ENCODE measurements around the gene KCNH6. TPM values are rescaled to one million over a fixed set of nuclear protein-coding genes. Genes with fewer than 3 reads are reported as not detected.

Gene KCNH6
- total RNA-seq, 1 donor = not detected

- peak; percentile 95 to 100 (median 100) for DNase-seq (ENCODE audit: low read depth in 2 of 3, low spot score in 2 of 3)
Observed at GRCh38 chr17:63549946-63550816, 27.0 kb downstream of the KCNH6 start, which contains the start of gene DCAF7. Gene DCAF7 (plus strand): TSS chr17:63550477. CDS start chr17:63550678, 201 bp downstream.

- DNase-seq (ENCODE audit: low read depth in 2 of 3, low spot score in 2 of 3) = peak in 1 of 3 donors; percentile 47
Observed at GRCh38 chr17:63550817-63551639, 27.9 kb downstream of the KCNH6 start.

- DNase-seq (ENCODE audit: low read depth in 2 of 3, low spot score in 2 of 3) = no peak
Observed at GRCh38 chr17:63552211-63552610, 29.1 kb downstream of the KCNH6 start.

- peak in 1 of 3 donors; percentile 45 for DNase-seq (ENCODE audit: low read depth in 2 of 3, low spot score in 2 of 3)
Observed at GRCh38 chr17:63555500-63556156, 32.5 kb downstream of the KCNH6 start.

- DNase-seq (ENCODE audit: low read depth in 2 of 3, low spot score in 2 of 3) = no peak
Observed at GRCh38 chr17:63557416-63557815, 34.3 kb downstream of the KCNH6 start.

GRCh38 chr17:63558441-63558840 is 35.3 kb downstream of the KCNH6 start:
- DNase-seq (ENCODE audit: low read depth in 2 of 3, low spot score in 2 of 3) = no peak

GRCh38 chr17:63561819-63562218 is 38.7 kb downstream of the KCNH6 start:
- DNase-seq (ENCODE audit: low read depth in 2 of 3, low spot score in 2 of 3) = no peak

GRCh38 chr17:63563339-63563738 is 40.2 kb downstream of the KCNH6 start:
- DNase-seq (ENCODE audit: low read depth in 2 of 3, low spot score in 2 of 3) = no peak

- DNase-seq (ENCODE audit: low read depth in 2 of 3, low spot score in 2 of 3) = no peak
Observed at GRCh38 chr17:63564562-63564961, 41.4 kb downstream of the KCNH6 start.

- no peak for DNase-seq (ENCODE audit: low read depth in 2 of 3, low spot score in 2 of 3)
Observed at GRCh38 chr17:63567229-63567628, 44.1 kb downstream of the KCNH6 start.

GRCh38 chr17:63568563-63568962 is 45.4 kb downstream of the KCNH6 start:
- DNase-seq (ENCODE audit: low read depth in 2 of 3, low spot score in 2 of 3) = no peak

GRCh38 chr17:63571632-63572310 is 48.6 kb downstream of the KCNH6 start:
- no peak for DNase-seq (ENCODE audit: low read depth in 2 of 3, low spot score in 2 of 3)

- DNase-seq (ENCODE audit: low read depth in 2 of 3, low spot score in 2 of 3) = no peak
Observed at GRCh38 chr17:63573634-63574033, 50.5 kb downstream of the KCNH6 start.

GRCh38 chr17:63578027-63578768 is 55.0 kb downstream of the KCNH6 start:
- DNase-seq (ENCODE audit: low read depth in 2 of 3, low spot score in 2 of 3) = no peak

- DNase-seq (ENCODE audit: low read depth in 2 of 3, low spot score in 2 of 3) = no peak
Observed at GRCh38 chr17:63578769-63579111, 55.6 kb downstream of the KCNH6 start.

GRCh38 chr17:63579633-63580032 is 56.5 kb downstream of the KCNH6 start:
- no peak for DNase-seq (ENCODE audit: low read depth in 2 of 3, low spot score in 2 of 3)

- no peak for DNase-seq (ENCODE audit: low read depth in 2 of 3, low spot score in 2 of 3)
Observed at GRCh38 chr17:63587770-63588169, 64.6 kb downstream of the KCNH6 start.

- DNase-seq (ENCODE audit: low read depth in 2 of 3, low spot score in 2 of 3) = no peak
Observed at GRCh38 chr17:63588797-63589196, 65.6 kb downstream of the KCNH6 start.

GRCh38 chr17:63589646-63590045 is 66.5 kb downstream of the KCNH6 start:
- DNase-seq (ENCODE audit: low read depth in 2 of 3, low spot score in 2 of 3) = no peak

- no peak for DNase-seq (ENCODE audit: low read depth in 2 of 3, low spot score in 2 of 3)
Observed at GRCh38 chr17:63592797-63593196, 69.6 kb downstream of the KCNH6 start.

Measured in hematopoietic multipotent progenitor cell (in vitro differentiated cells).